Endothelial cell of hepatic sinusoid (primary cell): ENCODE data around the gene ITGBL1.

Source experiments
- in situ Hi-C: cut with HindIII; loops from 2 replicates; pipeline ENCODE4 v1.10.0; 2017; ENCODE audit warnings: low sequenced_read_pairs

ITGBL1 gene

GRCh38 chr13:101621099-101621498 is 168.6 kb downstream of the ITGBL1 start:
- in situ Hi-C loops: no loop called here

GRCh38 chr13:101623470-101624209 is 171.2 kb downstream of the ITGBL1 start:
- in situ Hi-C loops: no loop called here

DNA sequence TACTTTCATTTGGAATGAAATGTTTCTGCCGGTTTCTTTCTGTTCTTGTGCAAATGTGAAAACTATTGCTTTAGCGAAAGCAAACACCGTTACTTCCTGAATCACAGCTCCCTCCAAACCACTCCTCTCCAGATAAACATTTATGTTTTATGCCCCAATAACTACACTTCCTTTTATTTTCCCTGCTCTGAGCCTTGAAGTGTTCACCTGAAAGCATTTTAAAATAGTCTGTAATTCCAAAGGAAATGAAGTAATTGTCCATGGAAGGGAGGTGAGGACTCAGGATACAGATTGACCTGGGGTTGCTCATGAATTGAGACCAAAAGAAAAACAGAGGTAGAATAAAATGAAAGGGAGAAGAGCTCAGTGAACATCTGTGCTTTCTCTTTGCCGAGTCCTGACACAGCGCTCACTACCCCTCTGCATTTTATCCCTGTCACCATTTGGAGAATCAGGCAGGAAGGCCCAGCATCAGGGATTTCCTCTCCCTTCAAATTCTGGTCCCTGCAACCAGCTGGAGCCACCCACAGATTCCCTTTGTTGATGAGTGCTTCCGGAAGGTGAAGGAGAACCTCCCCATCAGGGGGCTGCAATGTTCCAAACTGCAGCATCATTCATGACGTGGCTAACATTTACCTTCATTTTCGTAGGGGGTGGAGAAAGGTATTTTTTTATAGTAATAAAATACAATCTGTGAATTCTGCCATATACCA is 171.9 kb downstream of the ITGBL1 start:
- in situ Hi-C loops: no loop called here

GRCh38 chr13:101624981-101625380 is 172.5 kb downstream of the ITGBL1 start:
- in situ Hi-C loops: no loop called here

DNA sequence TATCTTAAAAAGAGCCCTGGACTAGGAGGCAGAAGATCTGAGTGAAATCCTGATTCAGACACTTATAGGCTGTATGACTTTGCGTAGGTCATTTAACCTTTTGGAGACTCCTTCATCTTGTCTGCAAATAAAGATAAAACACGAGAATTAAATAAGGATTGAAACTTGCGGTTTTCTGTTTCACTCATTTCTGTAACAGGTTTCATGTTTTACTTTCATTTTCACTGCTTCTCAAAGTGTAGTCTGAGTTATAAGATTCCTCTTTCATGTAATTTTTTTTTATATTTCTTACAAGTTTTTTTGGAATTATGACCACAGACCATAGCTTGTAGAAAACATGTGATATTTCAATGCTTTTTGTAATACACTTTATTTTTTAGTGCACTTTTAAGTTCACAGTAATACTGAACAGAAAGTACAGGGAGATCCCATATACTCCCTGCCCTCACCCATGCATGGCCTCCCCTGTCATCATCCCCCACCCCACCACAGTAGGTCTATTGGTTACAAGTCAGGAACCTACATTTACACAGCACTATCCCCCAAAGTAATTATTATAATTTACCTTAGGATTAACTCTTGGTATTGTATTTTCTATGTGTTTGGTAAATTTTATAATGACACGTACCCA is 174.6 kb downstream of the ITGBL1 start:
- in situ Hi-C loops: no loop called here

DNA sequence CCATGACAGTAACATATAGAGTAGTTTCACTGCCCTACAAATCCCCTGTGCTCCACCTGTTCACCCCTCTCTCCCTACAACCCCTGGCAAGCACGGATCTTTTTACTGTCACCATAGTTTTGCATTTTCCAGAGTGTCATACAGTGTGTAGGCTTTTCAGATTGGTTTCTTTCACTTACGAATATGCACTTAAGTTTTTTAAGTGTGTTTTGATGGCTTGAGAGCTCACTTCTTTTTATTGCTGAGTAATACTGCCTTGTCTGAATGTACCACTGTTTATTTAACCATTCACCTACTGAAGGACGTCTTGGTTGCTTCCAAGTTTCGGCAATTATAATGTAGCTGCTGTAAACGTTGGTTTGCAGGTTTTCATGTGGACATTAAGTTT is 175.1 kb downstream of the ITGBL1 start:
- in situ Hi-C loops: no loop called here

DNA sequence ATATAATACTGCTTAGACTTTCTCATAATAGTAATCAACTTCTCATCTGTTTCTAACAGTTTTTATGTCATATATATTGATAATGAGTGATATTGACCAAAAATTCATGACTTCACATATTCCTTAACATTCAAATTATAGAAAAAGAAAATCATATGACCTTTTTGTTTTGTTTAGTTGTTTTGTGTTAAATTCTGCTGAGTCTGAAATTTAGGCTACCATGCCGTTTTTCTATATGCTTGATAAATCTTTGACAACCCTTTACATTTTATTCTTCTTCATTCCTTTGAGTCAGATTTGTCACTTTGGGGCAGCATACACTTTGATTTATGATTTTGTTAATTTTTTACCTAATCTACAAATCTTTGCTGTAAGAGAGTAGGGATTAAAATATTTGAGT is 176.4 kb downstream of the ITGBL1 start:
- in situ Hi-C loops: no loop called here

DNA sequence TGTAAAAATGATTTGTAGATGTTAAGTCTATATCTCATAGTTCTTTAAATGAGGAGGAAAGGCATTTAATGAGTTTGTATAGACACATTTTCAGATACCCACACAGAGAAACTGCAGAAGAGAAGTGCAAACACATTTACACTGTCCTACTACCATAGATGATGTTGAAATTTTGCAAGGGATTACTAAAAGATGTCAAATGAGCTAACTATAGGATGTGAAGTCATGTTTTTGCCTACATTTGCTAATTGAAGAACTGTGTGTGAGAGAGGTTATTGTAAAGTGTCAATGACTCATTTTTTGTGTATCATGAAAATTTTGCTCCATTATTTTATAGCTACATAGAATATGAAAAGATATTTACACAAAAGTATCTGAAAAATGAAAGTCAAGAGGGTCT is 178.9 kb downstream of the ITGBL1 start:
- in situ Hi-C loops: no loop called here

DNA sequence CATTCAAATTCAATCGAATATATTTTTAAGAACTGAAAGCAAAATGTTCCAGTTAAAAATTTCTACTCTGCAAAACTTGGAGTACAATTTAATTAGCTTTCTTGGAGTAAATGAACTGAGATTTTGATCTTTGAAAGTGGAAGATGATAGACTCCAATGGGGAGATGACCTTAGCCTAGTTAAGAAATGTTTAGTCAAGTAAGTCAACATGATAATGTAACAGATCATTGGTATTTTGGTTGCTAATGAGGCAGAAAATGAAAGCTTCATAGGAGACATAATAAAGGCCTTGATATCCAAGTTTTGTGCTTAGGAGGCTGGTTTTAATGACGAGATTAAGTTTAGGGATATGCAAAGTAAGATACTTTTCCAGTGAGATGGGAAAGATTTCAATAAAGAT is 181.7 kb downstream of the ITGBL1 start:
- in situ Hi-C loops: no loop called here

GRCh38 chr13:101639711-101640110 is 187.2 kb downstream of the ITGBL1 start:
- in situ Hi-C loops: no loop called here

- in situ Hi-C loops: no loop called here
Observed at GRCh38 chr13:101640788-101641400, 188.4 kb downstream of the ITGBL1 start.

DNA sequence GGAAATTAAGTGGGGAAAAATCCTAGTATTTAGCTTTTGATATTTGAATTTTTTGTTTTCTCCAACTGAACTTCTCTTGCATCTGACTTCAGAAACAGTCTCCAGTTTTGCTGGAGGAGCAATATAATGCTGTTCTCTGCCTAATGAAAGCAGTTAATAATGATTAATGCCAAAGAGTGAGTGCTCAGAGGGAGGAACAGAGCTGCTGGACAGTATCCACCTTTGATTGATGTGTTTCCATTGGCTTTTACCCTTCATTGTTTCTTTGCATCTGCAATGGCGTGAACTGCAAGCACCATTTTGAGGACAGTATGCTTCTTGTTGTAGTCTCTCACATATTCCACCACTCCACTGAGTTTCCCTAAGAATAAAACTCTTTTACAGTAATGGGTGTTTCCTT is 193.4 kb downstream of the ITGBL1 start:
- in situ Hi-C loops: no loop called here

GRCh38 chr13:101647760-101648159 is 195.3 kb downstream of the ITGBL1 start:
- in situ Hi-C loops: no loop called here

GRCh38 chr13:101648766-101649487 is 196.5 kb downstream of the ITGBL1 start:
- in situ Hi-C loops: no loop called here

DNA sequence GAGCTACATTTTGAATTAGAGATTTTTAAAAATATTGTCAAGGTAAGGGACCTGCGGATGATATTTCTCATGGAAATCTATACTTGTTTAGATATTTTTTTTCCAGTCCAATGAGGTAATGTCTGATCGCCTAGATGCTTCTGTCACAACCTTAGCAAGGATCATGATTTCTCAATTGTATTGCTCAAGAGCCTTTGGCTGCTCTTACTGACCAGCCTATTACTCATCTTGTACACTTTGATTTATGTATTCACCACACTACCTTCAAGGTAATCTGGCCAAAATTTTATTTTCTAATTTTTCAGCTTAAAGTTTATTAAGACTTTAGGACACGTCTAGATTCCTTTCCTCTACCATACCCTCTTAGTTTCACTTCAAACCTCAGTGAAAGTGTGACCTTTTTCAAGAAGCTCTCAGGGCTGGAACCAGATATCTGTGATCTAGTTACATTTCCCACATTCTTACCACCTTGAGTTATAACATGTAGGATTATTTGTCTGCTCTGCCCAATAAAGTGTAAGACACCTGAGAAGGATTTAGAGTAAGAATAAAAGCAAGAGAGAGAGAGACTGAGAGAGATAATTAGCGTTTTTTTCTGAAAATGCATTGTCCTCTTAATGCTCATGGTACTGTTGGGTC is 197.1 kb downstream of the ITGBL1 start:
- in situ Hi-C loops: no loop called here

DNA sequence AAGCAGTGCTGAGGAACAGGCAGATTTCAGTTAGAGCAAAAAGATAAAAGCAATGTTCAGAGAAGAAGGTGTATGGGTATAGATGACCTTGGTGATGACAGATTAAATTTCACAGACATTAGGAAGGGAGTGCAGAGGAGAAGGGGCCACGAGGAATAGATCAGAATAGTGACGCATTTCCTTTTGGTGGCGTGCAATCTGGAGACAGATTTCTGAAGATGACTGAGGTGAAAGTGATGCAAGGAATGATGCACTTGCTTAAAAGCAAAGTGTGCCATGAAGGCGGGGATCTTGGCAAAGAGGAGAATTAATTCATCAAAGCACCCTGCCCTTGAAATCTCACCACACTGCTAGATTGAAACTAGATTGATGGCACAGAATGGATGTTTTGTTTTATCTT is 202.4 kb downstream of the ITGBL1 start:
- in situ Hi-C loops: no loop called here

DNA sequence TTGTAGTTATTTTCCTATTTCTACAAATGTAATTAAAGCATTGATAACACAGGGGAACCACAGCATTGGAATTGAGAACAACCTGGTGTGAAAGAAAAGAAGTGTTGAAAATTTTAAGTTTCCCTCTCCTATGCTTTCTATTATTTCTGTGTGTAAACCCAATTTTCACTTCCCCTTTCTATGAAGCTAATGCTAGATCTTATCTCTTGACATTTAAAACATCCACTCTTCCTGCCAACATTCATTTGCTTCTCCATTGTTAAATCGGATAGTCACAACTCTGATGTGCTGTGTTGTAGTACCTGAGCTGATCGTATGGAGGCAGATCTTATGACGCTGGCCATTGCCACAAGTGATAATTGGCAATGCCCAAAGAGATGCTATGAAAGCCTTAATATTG is 203.0 kb downstream of the ITGBL1 start:
- in situ Hi-C loops: no loop called here

- in situ Hi-C loops: no loop called here
Observed at GRCh38 chr13:101660711-101661110, 208.2 kb downstream of the ITGBL1 start.

GRCh38 chr13:101661839-101662238 is 209.4 kb downstream of the ITGBL1 start:
- in situ Hi-C loops: no loop called here

- in situ Hi-C loops: loop anchor here (5.0 kb wide), 1 partner anchor 34 kb away; no protein-coding TSS in a partner anchor
Observed at GRCh38 chr13:101673360-101674105, 221.1 kb downstream of the ITGBL1 start.
